ENCODE data around the gene TENT5C. TPM values are rescaled to one million over a fixed set of nuclear protein-coding genes. Genes with fewer than 3 reads are reported as not detected.
A peak's percentile ranks its signal among the peaks of the same experiment; 100 is the strongest.

TENT5C gene
- total and polyA plus RNA-seq, 9 of the 15 experiments (the other 6 are each of a cell fraction or from before 2014, with no cell fraction given), result 1.8 to 7.7 (median 4.0) TPM

GRCh38 chr1:117653732-117654492 lies 48.1 kb downstream of the TENT5C start (continued):
- no peak for TF ChIP-seq ZNF395 (CRISPR knock-in tag; IDR thresholded peaks at IDR 0.05)
- TF ChIP-seq EGR1 (conservative IDR thresholded peaks at IDR 0.05), result peak; percentile 76
- TF ChIP-seq HMGN3 (IDR thresholded peaks at IDR 0.05; ENCODE audit: borderline replicate concordance, extremely low read depth, insufficient read length, low read depth, low read length), result no peak
- TF ChIP-seq ZBTB2 (IDR thresholded peaks at IDR 0.05), result 0 out of 2 replicates have a peak, but pooled peaks have one; percentile 14

- Histone ChIP-seq H3K27ac (ENCODE audit: extremely low read depth, low read depth, low read length) (peak overlapping the region; percentile 4; the same call in 1 of the 3 replicates), H3K27me3 (ENCODE audit: control insufficient read depth in 2 of 2, insufficient read depth in 2 of 2, low read length in 2 of 2) (no peaks in the 10 kb centered on the region), H3K36me3 (ENCODE audit: control insufficient read depth, insufficient read depth, low read length) (no peaks in the 10 kb centered on the region), H3K9ac (ENCODE audit: insufficient read depth in 1 of 2, low read depth in 2 of 2, low read length in 2 of 2) (peak overlapping the region in 1 of 2 experiments; percentile 22; a peak in 2 of 4 replicates), H3K79me2 (ENCODE audit: control insufficient read depth, insufficient read depth, low read length) (no peaks in the 10 kb centered on the region), H3K4me1 (replicated peaks in 1 of 2; ENCODE audit: control insufficient read depth in 2 of 2, insufficient read depth in 2 of 2, low read length in 2 of 2) (peaks cover 46 to 63% of the 10 kb centered on the region in 2 experiments), H3K9me3 (replicated peaks; ENCODE audit: control insufficient read depth, insufficient read depth, low read depth, low read length) (no peaks in the 10 kb centered on the region), H3K4me2 (ENCODE audit: insufficient read depth, low read length) (peak overlapping the region; percentile 58; the same call in 1 of the 2 replicates), H3K4me3 (no peak overlapping the region), H2AFZ (ENCODE audit: low read depth, low read length) (peak overlapping the region; percentile 68), H3K9me1 (ENCODE audit: control insufficient read depth, insufficient read depth, low read length) (no peaks in the 10 kb centered on the region), H4K20me1 (replicated peaks; ENCODE audit: control insufficient read depth, insufficient read depth, low read length) (no peaks in the 10 kb centered on the region)
- in situ Hi-C loops (cut with MboI), result no loop called here
- no TSS peak for BruUV-seq (replicated peaks)
- FAIRE-seq (peak; percentile 23), ATAC-seq (peak; percentile 12), DNase-seq (ENCODE audit: extremely low read depth in 1 of 4, low spot score in 3 of 4) (no peak)
- ChIA-PET POLR2A (interaction anchor here (0.7 to 5.4 kb wide), 11 partner anchors 8 to 48 kb away, joined by 3 to 47 read pairs (median 7); no protein-coding TSS in a partner anchor), CTCF (ENCODE audit: low intra/inter-chr PET ratio) (no interaction called here)
- WGBS (ENCODE audit: insufficient coverage, low coverage, missing lambda C conversion rate), result 33% methylated on average over 6 of the region's 6 CpGs
- intact Hi-C loops (cut with micrococcal nuclease), result no loop called here
- peak; percentile 34; the same call in 1 of the 2 replicates for TF ChIP-seq ZNF449 (CRISPR knock-in tag; IDR thresholded peaks at IDR 0.05)
- 0 out of 2 replicates have a peak, but pooled peaks have one; percentile 7 for TF ChIP-seq ATF7 (IDR thresholded peaks at IDR 0.05)
- TF ChIP-seq RNF2 (IDR thresholded peaks at IDR 0.05), result 0 out of 2 replicates have a peak, but pooled peaks have one; percentile 18
- no peak for TF ChIP-seq ZNF57 (CRISPR knock-in tag; IDR thresholded peaks at IDR 0.05)
- 0 out of 2 replicates have a peak, but pooled peaks have one; percentile 45 for TF ChIP-seq CAMTA2 (CRISPR knock-in tag; conservative IDR thresholded peaks at IDR 0.05)
- no peak for TF ChIP-seq ZNF146 (CRISPR knock-in tag; IDR thresholded peaks at IDR 0.05; ENCODE audit: unreplicated experiment)
- no peak for TF ChIP-seq BRD4 (IDR thresholded peaks at IDR 0.05)
- 0 out of 2 replicates have a peak, but pooled peaks have one; percentile 47 for TF ChIP-seq SMARCC2 (IDR thresholded peaks at IDR 0.05; ENCODE audit: low read depth)
- TF ChIP-seq YY1 (IDR thresholded peaks at IDR 0.05; ENCODE audit: borderline replicate concordance in 1 of 3, control insufficient read depth in 1 of 3, extremely low read depth in 1 of 3, insufficient read depth in 3 of 3, insufficient read length in 1 of 3, insufficient replicate concordance in 2 of 3, low read depth in 1 of 3, low read length in 2 of 3), result peak in 1 of 3 experiments; percentile 0
Observed at GRCh38 chr1:117654493-117655219, 48.8 kb downstream of the TENT5C start.

Data from K562 (cell line).